Cardiac fibroblast (primary cell): ENCODE data around the gene ID3.

Experiments used
- DNase-seq, 2 donors: peaks; one replicate each; pipeline versions ENCODE4 v3.0.0 to v3.0.0-alpha.2; 2010; ENCODE audit warnings: low read depth in 2 of 2
- H3K4me3 ChIP-seq, 2 donors: replicated peaks in 1 of 2; 1 replicate in 1 of 2; 2 replicates in 1 of 2; pipeline ENCODE4 v1.5.1; 2011; ENCODE audit warnings: low read depth in 2 of 2, low read length in 2 of 2, mild to moderate bottlenecking in 2 of 2, moderate library complexity in 1 of 2
- TF ChIP-seq, protein P1 (sequence below): IDR thresholded peaks from one replicate; pipeline ENCODE4 v1.5.1; 2011; ENCODE audit warnings: low read depth, mild to moderate bottlenecking, low read length, inconsistent platforms

ID3 gene

DNA sequence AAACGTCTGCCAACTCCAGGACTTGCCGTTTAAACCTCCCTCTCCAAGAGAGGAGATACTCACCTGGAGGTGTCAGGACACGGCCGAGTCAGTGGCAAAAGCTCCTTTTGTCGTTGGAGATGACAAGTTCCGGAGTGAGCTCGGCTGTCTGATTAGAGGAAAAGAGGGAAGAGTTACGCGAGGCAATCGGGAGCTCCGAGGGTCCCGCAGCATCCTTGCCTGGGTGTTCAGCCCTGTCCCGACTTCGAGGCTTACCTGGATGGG, 497 bp downstream of the ID3 start:
- TF ChIP-seq, protein P1, sequence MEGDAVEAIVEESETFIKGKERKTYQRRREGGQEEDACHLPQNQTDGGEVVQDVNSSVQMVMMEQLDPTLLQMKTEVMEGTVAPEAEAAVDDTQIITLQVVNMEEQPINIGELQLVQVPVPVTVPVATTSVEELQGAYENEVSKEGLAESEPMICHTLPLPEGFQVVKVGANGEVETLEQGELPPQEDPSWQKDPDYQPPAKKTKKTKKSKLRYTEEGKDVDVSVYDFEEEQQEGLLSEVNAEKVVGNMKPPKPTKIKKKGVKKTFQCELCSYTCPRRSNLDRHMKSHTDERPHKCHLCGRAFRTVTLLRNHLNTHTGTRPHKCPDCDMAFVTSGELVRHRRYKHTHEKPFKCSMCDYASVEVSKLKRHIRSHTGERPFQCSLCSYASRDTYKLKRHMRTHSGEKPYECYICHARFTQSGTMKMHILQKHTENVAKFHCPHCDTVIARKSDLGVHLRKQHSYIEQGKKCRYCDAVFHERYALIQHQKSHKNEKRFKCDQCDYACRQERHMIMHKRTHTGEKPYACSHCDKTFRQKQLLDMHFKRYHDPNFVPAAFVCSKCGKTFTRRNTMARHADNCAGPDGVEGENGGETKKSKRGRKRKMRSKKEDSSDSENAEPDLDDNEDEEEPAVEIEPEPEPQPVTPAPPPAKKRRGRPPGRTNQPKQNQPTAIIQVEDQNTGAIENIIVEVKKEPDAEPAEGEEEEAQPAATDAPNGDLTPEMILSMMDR, result no peak
- no peak for DNase-seq

DNA sequence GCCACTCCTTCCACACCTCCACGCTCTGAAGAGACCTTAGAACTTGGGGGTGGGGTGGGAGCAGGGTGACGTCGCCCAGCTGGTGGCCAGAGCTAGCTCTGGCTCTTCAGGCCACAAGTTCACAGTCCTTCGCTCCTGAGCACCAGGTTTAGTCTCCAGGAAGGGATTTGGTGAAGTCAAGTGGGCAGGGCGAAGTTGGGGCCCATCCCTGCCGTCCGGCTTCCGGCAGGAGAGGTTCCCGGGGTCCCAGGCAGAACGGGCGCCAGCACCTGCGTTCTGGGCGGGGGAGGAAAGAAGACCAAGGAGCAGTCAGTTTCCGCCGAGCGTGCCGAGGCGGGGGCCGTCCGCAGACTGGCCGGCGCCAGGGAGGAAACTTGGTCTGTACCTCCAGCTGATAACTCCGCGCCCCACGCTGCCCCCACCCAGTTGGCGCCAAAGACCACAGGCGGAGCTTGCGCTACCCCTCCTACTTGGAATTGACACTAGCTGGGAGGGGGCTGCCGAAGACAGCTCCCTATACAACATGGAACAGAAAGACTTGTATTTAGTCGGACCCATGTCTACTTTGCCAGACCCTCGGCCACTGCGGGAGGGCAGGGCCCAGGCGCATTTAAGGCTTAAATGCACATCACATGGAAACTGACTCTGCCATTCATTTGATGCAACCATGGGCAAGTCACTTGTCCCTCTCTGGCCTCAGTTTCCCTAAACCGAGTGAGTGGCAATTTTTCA, 995 bp downstream of the ID3 start:
- TF ChIP-seq, protein P1, result no peak
- peak overlapping the region; percentile 93 to 99 for H3K4me3 ChIP-seq
- peak; percentile 66 to 77 for DNase-seq

More for the DNA sequence above, 497 bp downstream of the ID3 start:
- peak overlapping the region; percentile 93 to 99 for H3K4me3 ChIP-seq

DNA sequence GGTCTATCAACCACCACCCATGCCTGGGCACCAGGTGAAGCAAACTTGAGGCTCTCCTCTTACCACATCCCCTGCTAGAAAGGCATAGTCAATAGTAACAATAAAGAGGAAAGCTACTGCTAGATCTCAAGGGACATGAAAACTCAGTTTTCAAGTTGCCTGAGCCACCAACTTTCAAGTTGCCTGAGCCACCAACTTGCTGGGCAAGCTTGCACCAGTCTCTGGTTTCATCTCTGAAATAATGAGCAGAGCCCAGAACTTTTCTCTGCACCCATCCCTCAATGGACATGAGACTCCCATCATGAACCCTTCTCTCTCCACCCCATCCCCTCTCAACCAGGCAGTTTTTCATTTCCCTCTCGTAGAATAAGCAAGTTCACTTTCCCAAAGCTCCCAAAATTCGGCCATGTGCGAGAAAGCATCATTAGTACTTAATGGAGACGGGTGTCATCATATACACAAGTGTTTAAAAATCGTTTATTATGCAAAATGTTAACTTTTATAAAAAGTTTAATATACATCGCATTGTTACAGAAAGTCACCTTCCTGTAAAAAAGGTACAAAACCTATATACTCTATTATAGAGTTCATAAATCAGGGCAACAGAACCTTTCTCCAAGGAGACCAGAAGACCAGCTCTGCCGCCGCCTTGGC, 1.7 kb downstream of the ID3 start:
- peak; percentile 43 to 44 for DNase-seq
- H3K4me3 ChIP-seq, result peak overlapping the region; percentile 93 to 99
- TF ChIP-seq, protein P1, result no peak

GRCh38 chr1:23556635-23557470, 2.4 kb downstream of the ID3 start:
- peak; percentile 86 to 87 for DNase-seq
- peak overlapping the region; percentile 93 to 99 for H3K4me3 ChIP-seq
- TF ChIP-seq, protein P1, result no peak

GRCh38 chr1:23555986-23556634, 3.2 kb downstream of the ID3 start:
- TF ChIP-seq, protein P1, result no peak
- H3K4me3 ChIP-seq, result peak overlapping the region in 1 of 2 donors; percentile 12

GRCh38 chr1:23555270-23555985, 3.9 kb downstream of the ID3 start:
- peak; percentile 72 to 79 for DNase-seq
- peak overlapping the region; percentile 21 to 49 for H3K4me3 ChIP-seq
- TF ChIP-seq, protein P1, result no peak

More at GRCh38 chr1:23555986-23556634, 3.2 kb downstream of the ID3 start:
- peak; percentile 85 to 90 for DNase-seq
